Midbrain (tissue), 1 donor: ENCODE measurements around the gene LRPAP1.

Experiments used
- DNase-seq: peaks from one replicate; lab custom pipeline; 2025; lab: John Stamatoyannopoulos, UW

The LRPAP1 gene

DNA sequence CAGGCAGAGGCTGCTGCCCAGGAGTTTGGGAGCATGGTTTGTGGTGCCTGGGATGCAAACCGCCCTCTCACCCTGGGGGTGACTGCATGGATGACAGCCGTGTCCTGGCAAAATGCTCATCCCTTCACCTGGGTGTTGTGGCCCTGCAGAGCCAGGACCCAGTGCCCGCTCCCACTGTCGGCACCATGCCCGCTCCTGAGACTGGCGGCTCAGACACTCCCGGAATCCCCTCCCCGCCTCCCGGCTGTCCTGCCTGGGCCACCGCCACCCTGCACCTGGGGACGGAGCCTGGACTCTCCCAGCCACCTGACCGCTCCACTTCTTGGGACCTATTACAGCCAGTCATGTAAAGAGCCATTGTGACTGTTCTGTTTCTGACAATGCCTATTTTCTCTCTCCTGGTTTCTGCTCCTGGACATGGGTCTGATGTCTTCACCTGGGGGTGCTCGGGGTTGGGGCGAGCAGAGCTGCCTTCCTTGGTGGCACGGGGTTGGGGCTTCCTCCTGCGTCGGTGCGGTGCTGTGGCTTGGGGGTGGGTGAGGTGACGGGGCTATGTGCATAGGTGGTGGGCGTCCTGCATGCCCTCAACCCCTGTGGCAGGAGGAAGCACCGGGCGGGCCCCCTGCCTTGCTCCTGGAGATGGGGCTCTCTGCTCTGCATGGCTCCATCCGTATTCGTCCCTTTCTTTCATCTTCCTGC lies 30.9 kb downstream of the LRPAP1 start:
- no peak for DNase-seq

DNA sequence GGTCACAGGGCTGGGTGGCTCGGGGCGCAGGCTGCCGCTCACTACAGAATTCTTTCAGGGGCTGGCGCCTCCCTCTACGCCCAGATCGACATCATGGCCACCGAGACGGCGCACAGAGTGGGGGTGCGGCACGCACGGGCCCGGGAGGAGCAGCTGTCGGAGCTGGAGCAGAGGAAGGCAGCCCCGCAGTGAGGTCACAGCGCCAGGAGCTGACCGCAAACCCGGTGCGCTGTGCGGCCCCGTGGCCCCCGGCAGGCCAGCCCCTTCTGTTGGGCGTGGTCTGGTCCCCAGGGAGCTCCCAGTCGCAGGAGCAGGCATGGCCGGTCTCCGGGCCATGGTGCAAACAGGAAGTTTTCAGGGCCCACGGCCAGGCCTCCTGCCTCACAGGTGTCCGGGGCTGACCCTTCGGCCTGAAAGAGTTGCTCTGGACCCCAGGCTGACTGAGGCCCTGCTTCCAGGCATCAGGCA lies 31.6 kb downstream of the LRPAP1 start:
- no peak for DNase-seq

DNA sequence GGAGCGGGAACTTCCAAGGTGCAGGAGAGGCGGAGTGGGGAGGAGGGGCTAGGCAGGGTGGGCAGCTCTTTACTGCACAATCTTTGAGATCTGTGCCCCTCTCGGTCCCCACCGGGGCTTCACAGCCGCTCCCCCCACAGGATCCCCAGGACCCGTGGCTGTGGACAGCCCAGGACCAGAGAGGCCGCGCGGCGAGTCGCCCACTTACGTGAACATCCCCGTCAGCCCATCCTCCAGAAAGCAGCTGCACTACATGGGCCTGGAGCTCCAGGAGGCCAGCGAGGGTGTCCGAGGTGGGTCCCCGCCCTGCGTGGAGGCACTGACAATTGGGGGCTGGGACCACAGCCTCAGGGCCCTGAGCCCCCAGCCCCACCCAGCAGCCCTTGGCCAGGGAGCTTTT lies 32.1 kb downstream of the LRPAP1 start:
- no peak for DNase-seq

DNA sequence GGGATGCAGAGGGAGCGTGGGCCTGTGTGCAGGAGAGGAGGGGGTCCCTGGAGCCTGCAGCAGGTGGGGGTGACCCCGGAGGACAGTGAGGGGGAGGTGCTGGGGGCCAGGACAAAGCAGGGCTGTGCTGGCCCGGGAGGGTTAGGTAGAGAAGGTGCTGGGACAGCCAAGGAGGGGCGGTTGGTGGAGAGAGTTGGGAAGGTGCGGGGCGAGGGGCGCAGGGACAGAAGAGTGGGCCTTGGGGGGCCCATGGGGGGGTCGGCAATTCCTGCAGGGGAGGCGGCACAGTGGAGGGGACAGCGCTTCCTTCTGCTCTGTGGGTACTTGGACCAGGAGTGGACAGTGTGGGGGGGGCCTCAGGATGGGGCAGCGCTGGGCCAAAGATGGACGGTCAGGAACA lies 32.5 kb downstream of the LRPAP1 start:
- DNase-seq: no peak

DNA sequence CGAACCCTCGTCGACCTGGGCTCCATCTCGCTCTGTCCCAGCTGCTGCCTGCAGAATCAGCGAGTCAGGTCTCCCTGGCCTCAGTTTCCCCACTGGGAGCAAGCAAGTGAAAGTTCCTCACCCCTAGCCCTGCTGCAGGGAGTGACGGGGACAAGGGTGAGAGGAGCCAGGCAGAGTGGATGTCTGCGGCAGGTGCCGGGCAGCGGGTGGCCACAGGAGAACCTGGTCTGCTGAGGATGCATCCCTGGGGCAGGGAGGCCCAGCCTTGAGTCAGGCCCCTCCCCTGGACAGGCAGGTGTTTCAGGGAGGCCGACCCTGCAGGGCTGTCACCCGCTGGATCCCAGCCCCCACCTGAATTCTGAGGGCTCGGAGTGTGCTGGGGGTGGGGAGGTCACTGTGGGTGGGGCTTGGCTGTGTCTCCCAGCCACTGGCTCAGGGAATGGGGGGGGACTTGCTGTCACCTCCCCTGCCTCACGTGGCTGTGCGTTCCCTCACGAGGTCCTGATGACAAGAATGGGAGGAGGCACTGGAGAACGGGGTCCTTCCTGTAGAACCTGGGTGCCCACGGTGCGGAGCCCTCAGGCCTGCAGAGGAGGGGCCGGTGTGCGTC lies 33.2 kb downstream of the LRPAP1 start:
- no peak for DNase-seq

DNA sequence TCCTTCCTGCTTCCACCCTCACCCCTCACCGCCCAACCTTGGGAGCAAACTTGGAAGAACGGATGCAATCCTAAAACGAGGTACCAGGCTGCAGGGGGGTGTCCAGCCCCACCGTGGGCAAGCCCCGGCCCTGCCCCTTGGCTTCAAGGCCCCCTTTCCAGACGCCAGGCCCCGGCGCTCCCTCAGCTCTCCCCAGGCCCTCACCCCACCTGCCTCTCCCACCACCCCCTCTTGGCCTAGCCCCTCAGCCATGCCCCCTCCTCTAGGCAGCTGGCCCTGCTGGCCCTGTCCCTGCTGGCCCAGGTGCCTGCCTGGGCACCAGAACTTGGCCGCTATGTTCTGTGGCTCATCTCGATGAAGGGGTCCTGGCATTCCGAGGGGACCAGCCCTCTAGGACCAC lies 33.8 kb downstream of the LRPAP1 start:
- no peak for DNase-seq

DNA sequence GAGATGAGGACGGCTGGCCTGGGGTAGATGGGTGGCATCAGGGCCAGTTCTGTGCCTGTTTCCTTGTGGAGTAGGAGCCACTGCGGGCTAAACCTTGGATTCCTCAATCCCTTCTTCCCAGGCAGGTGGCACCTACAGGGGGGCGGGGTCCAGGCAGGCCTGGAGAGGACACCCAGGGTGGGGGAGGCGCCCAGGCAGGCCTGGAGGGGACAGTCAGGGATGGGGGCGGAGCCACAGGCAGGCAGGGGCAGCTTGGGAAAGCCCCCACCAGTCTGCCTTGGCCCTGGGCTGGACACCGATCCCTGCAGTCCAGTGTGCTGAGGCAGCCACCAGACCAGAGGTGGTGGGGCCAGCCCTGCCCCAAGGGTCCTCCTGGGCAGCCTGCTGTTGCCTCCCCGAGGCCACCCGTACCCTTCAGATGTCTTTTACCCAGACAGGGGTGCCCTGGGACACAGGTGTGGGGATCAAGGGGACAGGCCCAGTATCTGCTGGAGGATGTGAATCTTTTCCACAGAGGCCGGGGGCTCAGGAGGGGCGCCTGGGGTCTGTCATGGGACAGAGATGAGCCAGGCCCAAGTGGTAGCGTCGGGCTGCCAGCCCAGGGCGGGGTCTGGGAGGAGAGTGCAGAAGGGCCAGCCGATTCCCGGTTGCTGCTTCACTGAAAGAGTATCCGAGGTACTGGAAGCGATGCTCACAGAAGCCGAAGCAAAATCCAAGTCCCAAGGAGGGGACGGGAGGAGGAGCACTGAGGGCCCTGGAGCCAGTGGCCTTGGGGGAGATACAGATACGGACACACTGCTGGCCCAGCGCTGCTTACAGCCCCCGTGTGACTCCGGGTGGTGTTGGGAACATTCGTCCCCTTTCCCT lies 34.5 kb downstream of the LRPAP1 start:
- no peak for DNase-seq

DNA sequence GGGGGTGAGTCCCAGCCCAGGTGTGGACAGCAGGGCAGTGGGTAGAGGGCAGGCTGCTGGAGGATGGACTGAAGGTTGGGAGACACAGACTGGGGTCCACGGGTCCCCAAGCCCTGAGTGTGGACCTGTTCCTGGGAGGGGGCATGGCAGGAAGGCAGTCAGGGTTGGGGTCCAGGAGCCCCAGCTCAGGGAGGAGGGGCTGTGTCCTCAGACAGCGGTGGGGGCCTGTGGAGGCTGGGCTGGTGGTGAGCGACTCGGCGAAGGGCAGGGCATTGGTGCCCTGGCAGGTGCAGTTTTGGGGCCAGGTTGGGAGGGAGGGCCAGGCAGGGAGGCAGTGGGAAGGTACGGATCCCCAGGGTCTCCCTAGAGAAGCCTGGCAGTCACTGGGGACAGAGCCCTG lies 35.1 kb downstream of the LRPAP1 start:
- no peak for DNase-seq

DNA sequence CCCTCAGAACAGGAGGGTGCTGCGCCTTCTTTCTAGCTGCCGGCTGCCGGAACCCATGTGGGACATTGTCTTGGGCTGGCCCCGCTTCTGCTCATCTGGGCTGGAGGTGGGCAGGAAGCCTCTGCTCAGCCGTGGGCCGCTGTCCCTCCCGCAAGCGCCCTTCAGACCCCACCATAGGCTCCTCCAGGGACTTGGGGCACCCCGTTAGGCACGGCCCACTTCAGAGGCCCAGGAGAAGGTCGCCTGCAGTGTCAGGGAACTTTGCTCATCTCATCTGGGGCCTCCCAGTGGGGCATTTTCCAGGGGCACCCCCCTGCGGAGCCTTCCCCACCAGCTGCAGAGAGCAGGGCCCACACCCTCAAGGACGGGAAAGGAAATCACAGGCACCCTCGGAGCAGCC lies 36.2 kb downstream of the LRPAP1 start:
- DNase-seq: no peak

DNA sequence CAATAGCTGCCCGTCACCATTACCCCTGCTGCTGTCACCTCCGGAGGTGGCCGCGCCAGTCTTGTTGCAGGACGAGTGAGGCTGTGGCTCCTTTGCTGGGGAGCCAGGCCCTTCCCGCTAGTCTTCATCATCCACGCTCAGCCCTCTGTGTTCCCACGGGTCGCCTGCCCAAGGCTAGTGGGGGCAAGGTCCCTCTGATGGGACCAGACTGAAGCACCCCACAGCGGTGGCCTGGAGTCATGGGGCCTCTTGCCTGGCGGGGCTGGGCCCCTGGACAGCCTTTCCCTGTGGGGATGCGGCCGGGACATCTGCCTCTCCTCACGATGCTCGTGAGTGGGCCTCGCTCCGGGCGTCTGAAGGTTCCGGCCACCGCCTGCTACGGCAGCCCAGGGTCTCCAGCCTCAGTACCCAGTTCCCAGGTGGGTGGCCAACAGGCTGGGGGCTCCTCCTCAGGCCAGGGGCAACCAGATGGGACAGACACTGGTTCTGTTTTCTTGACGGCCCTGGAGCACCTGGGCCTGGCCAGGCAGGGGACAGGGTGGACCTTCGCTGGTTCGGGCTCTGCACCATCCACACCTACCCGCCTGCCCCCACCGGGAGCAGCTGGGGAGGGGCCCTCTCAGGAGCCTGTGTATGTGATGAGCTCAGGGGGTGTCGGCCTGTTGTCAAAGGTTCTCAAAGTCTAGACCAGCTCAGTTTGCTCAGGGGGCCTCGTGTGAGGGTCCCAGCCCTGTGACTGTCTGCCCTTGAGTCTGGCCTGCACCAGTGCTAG lies 36.8 kb downstream of the LRPAP1 start:
- DNase-seq: no peak

DNA sequence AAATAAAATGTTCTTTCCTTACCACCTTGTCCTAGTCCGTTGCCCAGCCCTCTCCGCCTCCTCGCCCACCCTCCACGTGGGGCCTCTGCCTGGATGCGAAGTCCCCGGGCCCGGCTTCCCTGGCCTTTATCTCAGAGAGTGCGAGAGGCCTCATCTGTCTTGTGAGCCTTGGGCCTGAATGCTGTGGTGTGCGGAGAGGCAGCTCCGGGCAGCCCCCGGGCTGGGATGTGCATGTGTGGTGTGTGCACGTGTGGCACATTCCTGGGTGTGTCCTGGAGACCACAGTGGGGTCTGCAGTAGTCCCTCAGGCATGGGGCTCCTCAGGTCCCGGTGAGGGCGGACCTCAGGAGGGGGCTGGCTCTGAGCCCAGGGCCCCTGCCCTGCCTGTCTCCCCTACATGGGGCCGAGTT lies 37.8 kb downstream of the LRPAP1 start:
- DNase-seq: no peak

DNA sequence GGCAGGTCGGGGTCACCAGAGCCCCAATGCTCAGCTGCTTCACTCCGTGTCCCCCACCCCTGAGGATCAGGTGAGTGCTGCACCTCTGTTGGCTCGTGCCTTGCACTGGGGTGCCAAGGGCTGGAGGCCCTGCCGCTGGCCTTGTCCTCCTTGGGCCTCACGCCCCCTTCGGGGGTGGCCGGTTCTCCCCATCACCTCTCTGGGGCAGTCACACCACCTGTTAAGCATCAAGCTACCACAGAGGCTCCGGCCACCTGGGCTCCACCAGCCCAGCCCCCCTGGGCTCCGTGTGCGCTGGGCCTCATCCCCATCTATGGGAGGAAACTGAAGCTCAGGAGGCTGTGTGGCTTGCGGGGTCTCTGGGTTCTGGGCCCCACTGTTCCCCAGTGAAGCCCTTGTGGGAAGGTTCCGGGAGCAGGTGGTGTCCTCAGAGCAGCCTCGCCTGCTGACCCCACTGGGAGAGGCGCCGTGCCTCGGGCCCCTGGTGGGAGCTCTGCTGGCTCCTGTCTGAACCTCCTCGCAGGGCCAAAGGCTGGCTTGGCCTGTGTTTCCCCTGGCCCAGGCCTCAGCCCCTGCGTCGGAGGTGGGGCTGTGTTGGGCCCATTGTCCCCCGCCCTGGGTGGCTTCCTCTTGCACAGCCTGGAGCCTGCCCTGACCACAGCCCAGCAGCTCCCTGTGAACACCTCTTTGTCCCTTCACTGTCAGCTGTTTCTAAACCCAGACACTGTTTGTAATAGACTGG lies 38.3 kb downstream of the LRPAP1 start:
- no peak for DNase-seq

DNA sequence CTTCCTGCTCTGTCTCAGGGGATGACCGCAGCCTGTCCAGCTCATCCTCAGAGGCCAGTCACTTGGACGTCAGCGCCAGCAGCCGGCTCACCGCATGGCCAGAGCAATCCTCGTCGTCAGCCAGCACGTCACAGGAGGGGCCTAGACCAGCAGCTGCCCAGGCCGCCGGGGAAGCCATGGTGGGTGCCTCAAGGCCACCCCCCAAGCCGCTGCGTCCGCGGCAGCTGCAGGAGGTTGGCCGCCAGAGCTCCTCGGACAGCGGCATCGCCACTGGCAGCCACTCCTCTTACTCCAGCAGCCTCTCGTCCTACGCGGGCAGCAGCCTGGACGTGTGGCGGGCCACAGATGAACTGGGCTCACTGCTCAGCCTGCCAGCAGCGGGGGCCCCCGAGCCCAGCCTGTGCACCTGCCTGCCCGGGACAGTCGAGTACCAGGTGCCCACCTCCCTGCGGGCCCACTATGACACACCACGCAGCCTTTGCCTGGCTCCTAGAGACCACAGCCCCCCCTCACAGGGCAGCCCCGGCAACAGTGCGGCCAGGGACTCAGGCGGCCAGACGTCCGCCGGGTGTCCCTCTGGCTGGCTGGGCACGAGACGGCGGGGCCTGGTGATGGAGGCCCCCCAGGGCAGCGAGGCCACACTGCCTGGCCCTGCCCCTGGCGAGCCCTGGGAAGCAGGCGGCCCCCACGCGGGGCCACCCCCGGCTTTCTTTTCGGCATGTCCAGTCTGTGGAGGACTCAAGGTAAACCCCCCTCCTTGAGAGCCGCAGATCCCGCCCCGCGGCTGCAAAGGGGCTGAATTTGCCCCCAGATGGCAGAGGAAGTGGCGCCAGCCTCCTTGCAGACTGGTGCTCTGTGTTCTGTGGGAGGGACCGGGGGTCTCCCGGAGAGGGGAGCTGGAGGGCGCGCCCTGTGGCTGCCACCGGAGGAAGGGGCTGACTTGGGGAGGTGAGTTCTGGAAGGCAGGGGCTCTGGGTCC lies 39.2 kb downstream of the LRPAP1 start:
- DNase-seq: no peak

DNA sequence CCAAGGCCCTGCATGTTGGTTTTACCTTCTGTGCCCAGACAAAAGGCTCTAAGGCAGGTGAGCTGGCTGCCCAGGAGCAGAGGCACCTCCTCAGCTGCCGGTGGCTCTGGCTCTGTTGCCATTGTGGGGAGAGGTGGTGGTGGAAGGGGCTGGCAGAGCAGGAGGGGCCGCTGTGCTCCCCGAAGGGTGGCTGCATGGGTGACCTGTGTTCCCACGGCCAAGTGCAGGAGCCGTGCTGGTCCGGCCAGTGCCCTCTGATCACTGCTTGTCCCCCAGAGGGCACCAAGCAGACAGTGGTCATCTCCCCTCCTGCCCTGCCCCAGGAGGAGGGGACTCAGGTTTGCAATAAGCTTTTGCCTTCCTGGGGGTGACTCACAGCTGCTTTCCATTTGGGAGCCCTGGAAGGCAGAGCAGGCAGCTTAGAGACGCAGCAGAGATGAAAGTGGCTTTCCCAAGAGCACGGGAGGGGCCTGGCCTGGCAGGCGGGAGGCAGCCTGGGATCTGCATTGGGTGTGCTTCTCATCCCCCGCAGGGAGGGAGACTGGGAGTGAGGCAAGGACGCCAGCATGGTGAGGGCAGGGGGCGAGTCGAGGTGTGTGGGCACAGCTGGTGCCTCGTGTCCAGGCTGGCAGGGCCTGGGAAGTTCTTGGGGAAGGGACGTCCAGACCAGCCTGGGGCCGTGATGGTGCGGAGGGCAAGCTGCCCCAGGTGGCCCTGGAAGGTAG lies 40.4 kb downstream of the LRPAP1 start:
- DNase-seq: no peak

DNA sequence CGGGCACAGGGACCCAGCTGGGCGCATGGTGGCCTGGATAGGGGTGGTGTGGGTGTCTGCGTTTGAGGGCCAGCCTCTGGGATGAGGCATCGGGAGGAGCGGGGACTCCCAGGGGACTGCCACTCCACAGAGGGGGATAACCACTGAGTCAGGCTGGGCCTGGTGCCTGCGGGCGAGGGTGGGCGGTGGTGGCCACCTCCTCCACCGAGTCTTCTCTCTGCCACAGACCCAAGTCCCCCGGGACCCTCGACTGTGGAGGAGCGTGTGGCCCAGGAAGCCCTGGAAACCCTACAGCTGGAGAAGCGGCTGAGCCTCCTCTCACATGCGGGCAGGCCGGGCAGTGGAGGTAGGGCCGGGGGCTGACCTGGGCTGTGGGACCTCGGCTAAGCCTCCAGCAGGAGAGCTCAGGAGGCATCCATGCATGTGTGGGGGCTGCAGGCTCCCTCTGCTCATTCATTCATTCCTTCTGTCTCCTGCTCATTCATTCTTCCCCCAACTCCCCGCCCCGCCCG lies 42.7 kb downstream of the LRPAP1 start:
- DNase-seq: no peak

DNA sequence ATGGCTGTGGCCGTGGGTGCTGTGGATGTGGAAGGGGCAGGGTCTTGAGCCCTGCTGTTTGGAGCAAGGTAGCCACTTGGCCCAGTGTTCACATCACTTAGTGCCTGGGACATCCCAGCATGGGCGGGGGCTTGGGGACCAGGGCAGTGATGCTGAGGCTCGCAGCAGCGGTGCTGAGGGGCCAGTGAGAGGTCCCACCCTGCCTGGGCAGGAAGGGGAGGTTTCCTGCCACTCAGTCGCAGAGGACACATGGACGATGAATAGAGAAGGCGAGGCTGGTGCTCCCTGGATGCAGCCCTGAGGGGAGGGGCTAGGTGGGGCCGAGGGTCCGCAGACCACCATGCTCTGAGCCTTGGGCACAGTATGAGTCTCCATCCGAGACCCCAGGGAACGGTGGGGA lies 43.4 kb downstream of the LRPAP1 start:
- no peak for DNase-seq

DNA sequence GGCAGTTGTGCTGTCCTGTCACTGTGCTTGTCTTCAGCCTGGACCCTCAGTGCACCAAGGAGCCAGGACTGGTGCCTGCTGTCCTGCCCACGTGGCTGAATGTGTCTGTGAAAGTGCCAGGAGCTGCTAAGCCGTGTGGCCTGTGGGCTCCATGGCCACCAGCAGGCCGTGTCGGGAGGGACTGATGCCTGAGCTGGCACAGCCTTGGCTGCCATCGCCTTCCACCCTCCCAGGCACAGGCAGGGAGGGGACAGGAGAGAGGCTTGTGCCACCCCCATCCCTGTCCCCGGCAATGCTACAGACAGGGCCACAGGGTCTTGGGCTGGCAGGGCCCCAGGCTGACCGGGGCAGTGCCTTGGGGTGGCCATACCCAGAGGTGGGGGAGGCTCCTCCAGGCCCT lies 44.4 kb downstream of the LRPAP1 start:
- DNase-seq: no peak

DNA sequence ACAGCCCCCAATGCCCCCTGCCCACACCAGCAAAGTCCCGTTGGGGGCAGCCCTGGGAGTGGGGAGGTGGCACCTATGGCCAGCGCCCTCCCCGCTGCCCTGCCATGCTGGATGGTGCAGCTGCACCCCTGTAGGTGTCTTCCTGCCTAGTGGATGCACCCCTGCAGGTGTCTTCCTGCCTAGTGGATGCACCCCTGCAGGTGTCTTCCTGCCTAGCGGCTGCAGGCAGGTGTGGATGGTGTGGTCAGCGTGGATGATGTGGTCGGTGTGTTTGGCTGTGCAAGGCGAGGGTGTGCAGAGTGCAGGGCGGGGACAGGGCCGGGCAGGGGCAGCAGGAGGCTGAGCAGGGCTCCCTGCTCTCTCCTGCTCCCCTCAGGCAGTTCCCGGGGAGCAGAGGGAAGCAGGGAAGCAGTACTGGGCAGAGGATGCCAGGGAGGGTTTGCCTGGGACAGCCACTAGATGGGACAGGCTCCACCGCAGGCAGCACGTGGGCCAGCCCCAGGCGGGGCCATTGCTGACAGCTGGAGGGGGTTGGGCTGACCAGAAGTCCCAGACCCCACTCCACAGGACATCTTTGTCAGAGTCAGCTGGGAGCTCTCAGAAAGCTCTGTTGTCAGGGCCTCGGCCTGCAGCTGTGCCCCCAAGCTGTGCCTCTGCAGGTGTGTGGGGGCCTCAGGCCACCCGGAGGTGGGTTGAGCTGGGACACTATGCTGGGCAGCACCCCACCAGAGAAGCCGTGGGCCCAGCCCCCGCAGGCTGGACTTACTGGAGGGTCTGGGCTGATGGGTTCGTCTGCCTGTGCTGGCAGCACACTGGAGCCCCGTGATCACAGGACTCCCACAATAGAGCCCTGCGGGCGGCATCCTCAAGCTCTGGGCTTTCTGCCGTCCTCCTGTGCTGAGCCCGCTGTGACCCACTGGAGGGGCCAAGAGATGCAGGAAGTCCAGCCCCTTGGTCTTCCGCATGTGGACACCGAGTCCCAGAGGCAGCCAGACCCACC lies 45.4 kb downstream of the LRPAP1 start:
- peak; percentile 29 for DNase-seq
